PC-3 (cell line): Measurements from ENCODE around the gene RANBP10. TPM values are rescaled to one million over a fixed set of nuclear protein-coding genes. Genes with fewer than 3 reads are reported as not detected.
A peak's percentile ranks its signal among the peaks of the same experiment; 100 is the strongest.

ENCODE experiments used
- ATAC-seq: fragments of 200-7000 bp; cut with Tn5 transposase; 2 replicates; pipeline ENCODE4 v1.9.1; 2020; ENCODE audit warnings: mild to moderate bottlenecking, moderate library complexity
- Bru-seq: library from RNA; stranded (reverse); fragments of 400-500 nt; gene quantifications from one replicate; lab custom pipeline; 2021; lab: Mats Ljungman, UMichigan
- BruChase-seq, 2 experiments: library from RNA; stranded (reverse); fragments of 400-500 nt; gene quantifications; one replicate each; lab custom pipeline; 2021; lab: Mats Ljungman, UMichigan
- BruUV-seq: library from RNA; stranded (reverse); fragments of 400-500 nt; replicated peaks from 2 replicates; lab custom pipeline; 2021; lab: Mats Ljungman, UMichigan
- CTCF ChIA-PET: fragments of 300-600 bp; sonication (Branson Sonifier 250); formaldehyde crosslinking; loops from one replicate; lab custom pipeline; 2022; ENCODE audit warnings: antibody characterized with exemption; lab: Charles Lee
- POLR2A ChIA-PET: fragments of 300-600 bp; sonication (Branson Sonifier 250); formaldehyde crosslinking; loops from one replicate; lab custom pipeline; 2022; ENCODE audit warnings: antibody characterized with exemption; ENCODE audit not compliant: unreplicated experiment; lab: Charles Lee
- DNase-seq: peaks from one replicate; pipeline ENCODE4 v3.0.0-alpha.2; 2015
- H2AFZ ChIP-seq: fragments of 300-600 bp; sonication (generic); 2 replicates; pipeline ENCODE4 v1.6.0; 2016; ENCODE audit warnings: antibody characterized with exemption, low read length
- H3F3A ChIP-seq: fragments of 300-600 bp; sonication (generic); one replicate; pipeline ENCODE4 v1.6.0; 2017; ENCODE audit warnings: antibody characterized with exemption, low read length, control low read depth, mild to moderate bottlenecking; ENCODE audit not compliant: unreplicated experiment
- H3K27ac ChIP-seq: fragments of 300-600 bp; sonication (generic); 2 replicates; pipeline ENCODE4 v1.5.1; 2016; ENCODE audit warnings: mild to moderate bottlenecking, low read length
- H3K27me3 ChIP-seq: fragments of 300-600 bp; sonication (generic); 2 replicates; pipeline ENCODE4 v1.6.1; 2016; ENCODE audit warnings: low read length, mixed read lengths
- H3K36me3 ChIP-seq: fragments of 300-600 bp; sonication (generic); 2 replicates; pipeline ENCODE4 v1.6.1; 2016; ENCODE audit warnings: low read depth, mixed run types, low read length, mixed read lengths
- H3K4me1 ChIP-seq: fragments of 300-600 bp; sonication (generic); 2 replicates; pipeline ENCODE4 v1.5.1; 2016; ENCODE audit warnings: low read length; ENCODE audit not compliant: insufficient read depth
- H3K4me2 ChIP-seq: fragments of 300-600 bp; sonication (generic); 2 replicates; pipeline ENCODE4 v1.6.0; 2016; ENCODE audit warnings: low read length
- H3K4me3 ChIP-seq: fragments of 300-600 bp; sonication (generic); 2 replicates; pipeline ENCODE4 v1.5.1; 2016; ENCODE audit warnings: mild to moderate bottlenecking, low read length, mixed read lengths
- H3K79me2 ChIP-seq: fragments of 300-600 bp; sonication (generic); 2 replicates; pipeline ENCODE4 v1.6.1; 2017; ENCODE audit warnings: low read length, mixed read lengths
- H3K9ac ChIP-seq: fragments of 300-600 bp; sonication (generic); 2 replicates; pipeline ENCODE4 v1.6.0; 2016; ENCODE audit warnings: mild to moderate bottlenecking, low read length
- H3K9me2 ChIP-seq: fragments of 300-600 bp; sonication (generic); replicated peaks from 2 replicates; pipeline ENCODE4 v1.6.1; 2016; ENCODE audit warnings: mixed run types, low read length, mixed read lengths
- H3K9me3 ChIP-seq: fragments of 300-600 bp; sonication (generic); 2 replicates; pipeline ENCODE4 v1.6.1; 2016; ENCODE audit warnings: low read length, mixed read lengths
- H4K20me1 ChIP-seq: fragments of 300-600 bp; sonication (generic); 2 replicates; pipeline ENCODE4 v1.6.1; 2016; ENCODE audit warnings: low read length, mixed read lengths
- EZH2 ChIP-seq: fragments of 300-600 bp; sonication (generic); IDR thresholded peaks from one replicate; pipeline ENCODE4 v1.6.1; 2017; ENCODE audit warnings: antibody characterized with exemption, mild to moderate bottlenecking, low read length; ENCODE audit not compliant: unreplicated experiment
- EZH2phosphoT487 ChIP-seq: fragments of 300-600 bp; sonication (generic); IDR thresholded peaks from 2 replicates; pipeline ENCODE4 v1.6.1; 2018; ENCODE audit warnings: mild to moderate bottlenecking, antibody characterized with exemption, low read length, borderline replicate concordance
- intact Hi-C: fragments of 100-400 bp; cut with micrococcal nuclease; formaldehyde crosslinking; loops from 2 replicates; pipeline ENCODE4 v1.9.0; 2023
- long read RNA-seq: library from polyadenylated mRNA; unstranded; transcript quantifications from one replicate; pipeline ENCODE4 v2.0.0, GENCODE V29; 2021; ENCODE audit not compliant: unreplicated experiment
- total RNA-seq: library from RNA; depleted of rRNA; stranded (reverse); fragments of >200 nt; gene quantifications from 2 replicates; pipeline ENCODE4 v1.2.3, GENCODE V29; 2014; rRNA removed
- TF ChIP-seq, protein P1 (sequence below): fragments of 300-600 bp; sonication (generic); conservative IDR thresholded peaks from 2 replicates; pipeline ENCODE4 v1.5.1; 2017; ENCODE audit warnings: antibody characterized with exemption, low read depth, mild to moderate bottlenecking, low read length

The RANBP10 gene
- total RNA-seq (5.5 and 7.7 TPM in 2 replicates), Bru-seq, nascent RNA (percentile 60 among the genes with signal in this experiment), BruChase-seq, experiment 1, labeled RNA remaining after a 6-hour chase (percentile 69 among the genes with signal in this experiment), BruChase-seq, experiment 2, labeled RNA remaining after a 2-hour chase (percentile 68 among the genes with signal in this experiment)
- long read RNA-seq, full-length matches to known transcripts: 5 of 27 reads
- long read RNA-seq, partial matches to known transcripts: 5 of 27 reads
- long read RNA-seq, other reads (novel, unspliced or antisense): 17 of 27 reads

DNA sequence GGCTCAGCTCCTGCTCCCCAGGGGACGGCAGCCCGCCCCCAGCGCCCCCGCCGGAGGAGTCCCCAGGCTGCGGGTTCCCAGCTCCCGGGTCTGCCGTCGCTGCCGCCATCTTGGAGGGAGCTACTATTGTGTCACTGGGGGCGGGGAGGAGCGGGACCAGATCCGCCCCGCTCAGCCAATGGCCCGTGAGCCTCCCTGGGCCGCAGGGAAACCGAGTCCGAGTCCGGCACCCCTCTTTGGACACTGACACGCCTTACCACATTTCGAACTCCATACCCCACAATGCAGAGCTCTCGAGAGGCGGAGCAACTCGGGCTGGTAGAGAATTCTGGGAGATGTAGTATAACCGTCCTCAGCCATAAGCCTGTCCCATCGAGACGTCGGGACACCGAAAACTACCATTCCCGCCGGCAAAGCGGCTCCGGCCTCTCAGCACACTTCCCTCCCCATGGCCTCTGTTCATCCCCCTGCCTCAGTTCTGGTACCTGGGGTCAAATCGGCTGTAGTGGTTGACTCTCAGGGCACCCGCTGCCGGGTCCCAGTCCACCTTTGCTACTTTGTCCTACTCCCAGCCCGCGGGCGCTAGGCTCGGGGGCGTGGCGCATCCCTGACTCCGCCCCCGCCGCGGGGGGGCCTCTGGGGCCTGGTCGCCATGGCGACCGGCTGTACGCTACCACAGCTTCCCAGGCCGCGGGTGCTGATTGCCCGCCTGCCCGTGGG is at the start of gene RANBP10, which contains the start of gene TSNAXIP1:
RANBP10 (minus strand) TSS at position 133 of the 720 bp plus-strand sequence; CDS start at position 109, 24 bp downstream.
TSNAXIP1 (plus strand) TSS at position 462 of the 720 bp plus-strand sequence. CDS start 261 bp downstream, outside the sequence.
- no peaks in the 10 kb centered on the region for H3K27me3 ChIP-seq
- ChIA-PET POLR2A (interaction anchor here (0.5 to 0.7 kb wide), 5 partner anchors 10 to 330 kb away, joined by 3 to 4 read pairs (median 3); no protein-coding TSS in a partner anchor), CTCF (interaction anchor here (0.6 to 1.2 kb wide), 3 partner anchors 10 to 134 kb away, joined by 3 to 6 read pairs (median 5); no protein-coding TSS in a partner anchor)
- no TSS peak for BruUV-seq
- ATAC-seq (peak; percentile 93), DNase-seq (peak; percentile 95)
- no peak within 1 kb of the TSS for H3K27ac ChIP-seq
- H3K9me2 ChIP-seq: no peaks in the 10 kb centered on the region
- peak within 1 kb of the TSS; percentile 90 for H3K9ac ChIP-seq
- no peaks in the 10 kb centered on the region for H3K36me3 ChIP-seq
- no peaks in the 10 kb centered on the region for H3K9me3 ChIP-seq
- H3F3A ChIP-seq: no peaks in the 10 kb centered on the region
- peak within 1 kb of the TSS; percentile 99 for H3K4me3 ChIP-seq
- H2AFZ ChIP-seq: peak within 1 kb of the TSS; percentile 89
- peaks cover 10% of the 10 kb centered on the region for H3K4me1 ChIP-seq
- peaks cover 44% of the 10 kb centered on the region for H3K79me2 ChIP-seq
- H3K4me2 ChIP-seq: peak within 1 kb of the TSS; percentile 90
- intact Hi-C loops: loop anchor here (5.0 kb wide), 1 partner anchor 84 kb away; no protein-coding TSS in a partner anchor
- TF ChIP-seq, protein P1, sequence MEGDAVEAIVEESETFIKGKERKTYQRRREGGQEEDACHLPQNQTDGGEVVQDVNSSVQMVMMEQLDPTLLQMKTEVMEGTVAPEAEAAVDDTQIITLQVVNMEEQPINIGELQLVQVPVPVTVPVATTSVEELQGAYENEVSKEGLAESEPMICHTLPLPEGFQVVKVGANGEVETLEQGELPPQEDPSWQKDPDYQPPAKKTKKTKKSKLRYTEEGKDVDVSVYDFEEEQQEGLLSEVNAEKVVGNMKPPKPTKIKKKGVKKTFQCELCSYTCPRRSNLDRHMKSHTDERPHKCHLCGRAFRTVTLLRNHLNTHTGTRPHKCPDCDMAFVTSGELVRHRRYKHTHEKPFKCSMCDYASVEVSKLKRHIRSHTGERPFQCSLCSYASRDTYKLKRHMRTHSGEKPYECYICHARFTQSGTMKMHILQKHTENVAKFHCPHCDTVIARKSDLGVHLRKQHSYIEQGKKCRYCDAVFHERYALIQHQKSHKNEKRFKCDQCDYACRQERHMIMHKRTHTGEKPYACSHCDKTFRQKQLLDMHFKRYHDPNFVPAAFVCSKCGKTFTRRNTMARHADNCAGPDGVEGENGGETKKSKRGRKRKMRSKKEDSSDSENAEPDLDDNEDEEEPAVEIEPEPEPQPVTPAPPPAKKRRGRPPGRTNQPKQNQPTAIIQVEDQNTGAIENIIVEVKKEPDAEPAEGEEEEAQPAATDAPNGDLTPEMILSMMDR: no peak
- TF ChIP-seq EZH2phosphoT487: no peak
- TF ChIP-seq EZH2: no peak
- H4K20me1 ChIP-seq: no peaks in the 10 kb centered on the region

DNA sequence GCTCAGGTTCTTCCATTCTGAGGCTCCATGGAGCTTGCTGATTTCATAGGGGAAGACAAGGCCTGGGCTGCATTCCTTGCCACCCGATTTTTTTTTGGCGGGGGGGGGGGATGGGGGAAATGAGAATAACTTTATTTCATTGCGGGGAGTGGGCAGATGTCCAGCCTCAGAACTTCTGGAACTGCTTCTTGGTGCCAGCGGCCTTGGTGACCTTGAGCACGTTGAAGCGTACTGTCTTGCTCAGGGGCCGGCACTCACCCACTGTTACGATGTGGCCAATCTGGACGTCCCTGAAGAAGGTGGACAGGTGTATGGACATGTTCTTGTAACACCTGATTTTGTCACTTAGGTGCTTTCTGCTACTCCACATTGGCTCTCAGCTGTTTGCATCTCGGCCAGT is 49.4 kb upstream of the RANBP10 start:
- Histone ChIP-seq H3K79me2 (peaks cover 96% of the 10 kb centered on the region), H3K9me3 (no peaks in the 10 kb centered on the region), H3K9me2 (no peaks in the 10 kb centered on the region), H3K27ac (no peak overlapping the region), H3K27me3 (no peaks in the 10 kb centered on the region), H3K9ac (no peak overlapping the region), H3K4me1 (peaks cover 33% of the 10 kb centered on the region), H2AFZ (no peak overlapping the region), H3K4me2 (no peak overlapping the region), H3F3A (no peaks in the 10 kb centered on the region), H3K36me3 (peaks cover 4% of the 10 kb centered on the region), H4K20me1 (no peaks in the 10 kb centered on the region), H3K4me3 (no peak overlapping the region)
- no TSS peak for BruUV-seq
- DNase-seq: no peak
- intact Hi-C loops: no loop called here
- ChIA-PET POLR2A (interaction anchor here (1.0 kb wide), 1 partner anchor 10 kb away, joined by 3 read pairs; no protein-coding TSS in a partner anchor), CTCF (no interaction called here)
- TF ChIP-seq, protein P1: no peak
- TF ChIP-seq EZH2phosphoT487 (no peak), EZH2 (no peak)
- ATAC-seq: no peak
